ENCODE measurements around the gene CLIC1. TPM values are rescaled to one million over a fixed set of nuclear protein-coding genes. Genes with fewer than 3 reads are reported as not detected.
A peak's percentile ranks its signal among the peaks of the same experiment; 100 is the strongest.

Gene CLIC1
- total RNA-seq, 2 donors from 2014 or later: 68.9 to 92.9 TPM

- no peak for ATAC-seq
- H3K4me1 ChIP-seq: peaks cover 58% of the 10 kb centered on the region
These were observed 1.1 kb upstream of the CLIC1 start for GRCh38 chr6:31737315-31737990.

GRCh38 chr6:31736768-31737314 lies 511 bp upstream of the CLIC1 start:
- 31 to 48% methylated on average over 8 to 10 of the region's 10 CpGs for WGBS, 2 donors
- intact Hi-C loops (cut with DNase I): no loop called here
- no peak for ATAC-seq
- peak in 1 of 4 donors; percentile 18 for DNase-seq
- peaks cover 9% of the 10 kb centered on the region in 2 donors for H3K36me3 ChIP-seq (replicated peaks in 1 of 2; ENCODE audit: insufficient read depth in 1 of 2, low read depth in 2 of 2)
- H3K27me3 ChIP-seq: no peaks in the 10 kb centered on the region
- H3K27ac ChIP-seq: peak overlapping the region; percentile 86 to 93 (median 90)
- peak overlapping the region in 1 of 2 donors; percentile 35 for H3K4me3 ChIP-seq
- no peak for TF ChIP-seq POLR2A (IDR thresholded peaks at IDR 0.05)
- TF ChIP-seq CTCF (IDR thresholded peaks at IDR 0.05): no peak
- H3K4me1 ChIP-seq: peaks cover 58% of the 10 kb centered on the region
- H3K9me3 ChIP-seq: no peaks in the 10 kb centered on the region

More at GRCh38 chr6:31737315-31737990, 1.1 kb upstream of the CLIC1 start:
- 40 to 48% methylated on average over 6 to 7 of the region's 7 CpGs for WGBS, 2 donors
- no peak for TF ChIP-seq POLR2A (IDR thresholded peaks at IDR 0.05)
- peak in 1 of 4 donors; percentile 25 for DNase-seq
- intact Hi-C loops (cut with DNase I): no loop called here
- no peak overlapping the region for H3K4me3 ChIP-seq
- peaks cover 4% of the 10 kb centered on the region in 2 donors for H3K36me3 ChIP-seq (replicated peaks in 1 of 2; ENCODE audit: insufficient read depth in 1 of 2, low read depth in 2 of 2)
- no peaks in the 10 kb centered on the region for H3K27me3 ChIP-seq
- no peaks in the 10 kb centered on the region for H3K9me3 ChIP-seq
- peak overlapping the region; percentile 86 to 93 (median 90) for H3K27ac ChIP-seq

GRCh38 chr6:31734821-31735406 lies 1.4 kb downstream of the CLIC1 start:
- H3K36me3 ChIP-seq (replicated peaks in 1 of 2; ENCODE audit: insufficient read depth in 1 of 2, low read depth in 2 of 2): peaks cover 9 to 14% of the 10 kb centered on the region in 2 donors
- H3K27me3 ChIP-seq: no peaks in the 10 kb centered on the region
- 17 to 40% methylated on average over 14 to 18 of the region's 18 CpGs for WGBS, 2 donors
- peak overlapping the region; percentile 86 to 93 (median 90) for H3K27ac ChIP-seq
- intact Hi-C loops (cut with DNase I): no loop called here
- H3K4me1 ChIP-seq: peaks cover 58% of the 10 kb centered on the region
- ATAC-seq (no peak), DNase-seq (peak in 3 of 4 donors; percentile 30 to 62 (median 50))
- no peak for TF ChIP-seq CTCF (IDR thresholded peaks at IDR 0.05)
- TF ChIP-seq POLR2A (IDR thresholded peaks at IDR 0.05): peak in 1 of 3 donors; percentile 25
- no peaks in the 10 kb centered on the region for H3K9me3 ChIP-seq
- H3K4me3 ChIP-seq: peak overlapping the region; percentile 35 to 46

GRCh38 chr6:31734247-31734820 lies 2.0 kb downstream of the CLIC1 start:
- TF ChIP-seq POLR2A (IDR thresholded peaks at IDR 0.05) (no peak), CTCF (IDR thresholded peaks at IDR 0.05) (no peak)
- WGBS, 2 donors: 59 to 81% methylated on average over 2 of the region's 2 CpGs
- Histone ChIP-seq H3K27me3 (no peaks in the 10 kb centered on the region), H3K27ac (peak overlapping the region; percentile 86 to 93 (median 90)), H3K4me3 (no peak overlapping the region), H3K9me3 (no peaks in the 10 kb centered on the region), H3K36me3 (replicated peaks in 1 of 2; ENCODE audit: insufficient read depth in 1 of 2, low read depth in 2 of 2) (peaks cover 9 to 14% of the 10 kb centered on the region in 2 donors), H3K4me1 (peaks cover 62% of the 10 kb centered on the region)
- no peak for ATAC-seq
- intact Hi-C loops (cut with DNase I): no loop called here
- no peak for DNase-seq

- Histone ChIP-seq H3K27ac (peak overlapping the region in 1 of 4 donors; percentile 91), H3K36me3 (replicated peaks in 1 of 2; ENCODE audit: insufficient read depth in 1 of 2, low read depth in 2 of 2) (peaks cover 9 to 14% of the 10 kb centered on the region in 2 donors), H3K27me3 (no peaks in the 10 kb centered on the region), H3K9me3 (no peaks in the 10 kb centered on the region), H3K4me1 (peaks cover 63% of the 10 kb centered on the region), H3K4me3 (no peak overlapping the region)
- TF ChIP-seq POLR2A (IDR thresholded peaks at IDR 0.05): no peak
- TF ChIP-seq CTCF (IDR thresholded peaks at IDR 0.05): no peak
- WGBS, 2 donors: 81 to 82% methylated on average over 4 of the region's 4 CpGs
- DNase-seq (no peak), ATAC-seq (no peak)
- intact Hi-C loops (cut with DNase I): no loop called here
These were observed 2.6 kb downstream of the CLIC1 start for GRCh38 chr6:31733734-31734133.
